Naive thymus-derived CD4-positive, alpha-beta T cell (primary cell): ENCODE data around the gene SOCS1. TPM values are rescaled to one million over a fixed set of nuclear protein-coding genes. Genes with fewer than 3 reads are reported as not detected.
A peak's percentile ranks its signal among the peaks of the same experiment; 100 is the strongest.

Experiments
- ATAC-seq: fragments of 150-1000 bp; cut with Tn5 transposase; 2 replicates; pipeline ENCODE4 v1.10.0; 2021; ENCODE audit warnings: mild to moderate bottlenecking, moderate library complexity
- CTCF ChIA-PET: fragments of 350-600 bp; sonication (Branson Sonifier 250); formaldehyde crosslinking; loops from one replicate; lab custom pipeline; 2021; ENCODE audit warnings: antibody characterized with exemption; lab: Charles Lee
- POLR2A ChIA-PET: fragments of 350-600 bp; sonication (Branson Sonifier 250); formaldehyde crosslinking; loops from one replicate; lab custom pipeline; 2021; ENCODE audit warnings: antibody characterized with exemption, inconsistent platforms; lab: Charles Lee
- DNase-seq, 9 donors: peaks; one replicate each; pipeline versions ENCODE4 v3.0.0 to v3.0.0-alpha.2; 2020 to 2022; ENCODE audit warnings: mixed read lengths in 1 of 9
- H3K27ac ChIP-seq: one replicate; pipeline ENCODE4 v1.7.0; 2013; ENCODE audit warnings: mild to moderate bottlenecking, low read depth, low read length, moderate library complexity
- H3K27me3 ChIP-seq, 2 donors: one replicate each; pipeline ENCODE4 v1.7.0; 2013; ENCODE audit warnings: low read length in 2 of 2, mild to moderate bottlenecking in 2 of 2, moderate library complexity in 2 of 2; ENCODE audit not compliant: control insufficient read depth in 2 of 2, insufficient read depth in 2 of 2
- H3K36me3 ChIP-seq, 3 experiments: 1 replicate in 2 of 3; 2 replicates in 1 of 3; pipeline ENCODE4 v1.7.0; 2013; ENCODE audit warnings: low read length in 3 of 3, mild to moderate bottlenecking in 3 of 3, moderate library complexity in 1 of 3; ENCODE audit not compliant: insufficient read depth in 3 of 3, control insufficient read depth in 2 of 3
- H3K4me1 ChIP-seq, 2 donors: one replicate each; pipeline ENCODE4 v1.7.0; 2013; ENCODE audit warnings: low read length in 2 of 2, mild to moderate bottlenecking in 2 of 2, moderate library complexity in 1 of 2; ENCODE audit not compliant: control insufficient read depth in 2 of 2, insufficient read depth in 2 of 2
- H3K4me3 ChIP-seq: 2 replicates; pipeline ENCODE4 v1.7.0; 2013; ENCODE audit warnings: mild to moderate bottlenecking, low read length
- H3K9me3 ChIP-seq, 3 experiments: 1 replicate in 2 of 3; 2 replicates in 1 of 3; pipeline ENCODE4 v1.7.0; 2013; ENCODE audit warnings: low read length in 3 of 3; ENCODE audit not compliant: control insufficient read depth in 2 of 3
- H3K27ac Mint-ChIP-seq, 9 donors: one replicate each; pipeline ENCODE4 v1.8.0; 2020 to 2022; ENCODE audit warnings: mixed read lengths in 9 of 9, mild to moderate bottlenecking in 8 of 9, moderate library complexity in 5 of 9, inconsistent platforms in 2 of 9
- H3K27me3 Mint-ChIP-seq, 5 donors: one replicate each; pipeline ENCODE4 v1.8.0; 2021 to 2022; ENCODE audit warnings: mixed read lengths in 5 of 5, mild to moderate bottlenecking in 1 of 5
- H3K36me3 Mint-ChIP-seq, 5 donors: one replicate each; pipeline ENCODE4 v1.8.0; 2020 to 2022; ENCODE audit warnings: mixed read lengths in 5 of 5, mild to moderate bottlenecking in 3 of 5, inconsistent platforms in 1 of 5
- H3K4me1 Mint-ChIP-seq, 7 donors: one replicate each; pipeline ENCODE4 v1.8.0; 2020 to 2022; ENCODE audit warnings: mixed read lengths in 7 of 7, mild to moderate bottlenecking in 3 of 7, inconsistent platforms in 1 of 7
- H3K4me3 Mint-ChIP-seq, 10 donors: one replicate each; pipeline ENCODE4 v1.8.0; 2020 to 2022; ENCODE audit warnings: mild to moderate bottlenecking in 10 of 10, mixed read lengths in 10 of 10, moderate library complexity in 6 of 10, inconsistent platforms in 2 of 10
- H3K9me3 Mint-ChIP-seq, 11 donors: one replicate each; pipeline ENCODE4 v1.8.0; 2020 to 2022; ENCODE audit warnings: mixed read lengths in 11 of 11, mild to moderate bottlenecking in 4 of 11, inconsistent platforms in 1 of 11, moderate library complexity in 1 of 11
- intact Hi-C, 2 donors: fragments of 100-400 bp; cut with micrococcal nuclease; formaldehyde crosslinking; loops; one replicate each; pipeline ENCODE4 v1.15.1; 2023
- polyA plus RNA-seq, 2 donors: library from polyadenylated mRNA; unstranded; fragments of 300-500 nt; fragmentation: Illumina TruSeq; gene quantifications; one replicate each; pipeline ENCODE4 v1.2.3, GENCODE V29; 2021
- total RNA-seq, 6 experiments: library from RNA in 5 of 6; stranded (reverse) in 5 of 6; gene quantifications; 1 replicate in 5 of 6; 2 replicates in 1 of 6; pipeline ENCODE4 v1.2.3 and lab custom pipeline; 2021 to 2026

Gene SOCS1
- total and polyA plus RNA-seq, 7 experiments from 2014 or later, result 12.8 to 191 (median 16.1) TPM

DNA sequence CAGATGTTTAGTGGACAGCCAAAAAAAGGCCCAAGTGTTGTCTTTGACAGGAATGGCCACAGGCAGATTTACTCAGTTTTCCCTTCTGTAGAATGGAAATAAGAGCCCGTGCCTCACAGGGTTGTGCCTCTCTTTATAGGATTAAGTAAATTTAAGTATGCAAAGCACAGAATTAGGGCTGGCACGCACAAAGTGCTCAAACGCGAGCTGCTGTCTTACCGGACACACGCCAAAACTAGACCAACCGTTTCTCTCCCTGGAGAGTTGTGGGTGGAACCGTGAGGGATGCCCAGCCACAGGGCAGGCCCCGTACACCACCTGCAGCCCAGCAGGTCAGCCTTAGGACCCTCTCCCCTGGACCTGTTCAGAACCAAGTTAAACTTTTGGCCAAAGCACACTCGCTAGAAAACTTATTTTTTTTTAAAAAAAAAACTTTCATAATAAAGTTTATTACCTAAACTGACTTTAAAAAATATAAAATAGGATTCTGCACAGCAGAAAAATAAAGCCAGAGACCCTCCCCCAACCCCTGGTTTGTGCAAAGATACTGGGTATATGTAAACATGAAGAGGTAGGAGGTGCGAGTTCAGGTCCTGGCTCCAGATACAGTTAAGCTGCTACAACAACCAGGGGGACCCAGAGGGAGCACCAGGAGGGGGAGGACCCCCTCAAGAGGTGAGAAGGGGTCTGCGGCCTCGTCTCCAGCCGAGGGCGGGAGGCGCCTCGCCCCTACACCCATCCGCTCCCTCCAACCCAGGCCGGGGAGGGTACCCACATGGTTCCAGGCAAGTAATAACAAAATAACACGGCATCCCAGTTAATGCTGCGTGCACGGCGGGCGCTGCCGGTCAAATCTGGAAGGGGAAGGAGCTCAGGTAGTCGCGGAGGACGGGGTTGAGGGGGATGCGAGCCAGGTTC, 1.8 kb downstream of the SOCS1 start:
- H3K27me3 ChIP-seq, result no peaks in the 10 kb centered on the region
- H3K9me3 Mint-ChIP-seq, result peaks cover 0 to 2% (median 0%) of the 10 kb centered on the region in 11 donors
- H3K4me3 ChIP-seq, result peak overlapping the region; percentile 85
- peaks cover 0 to 42% (median 4%) of the 10 kb centered on the region in 5 donors for H3K36me3 Mint-ChIP-seq
- H3K4me1 ChIP-seq, result peaks cover 48 to 52% of the 10 kb centered on the region in 2 donors
- ATAC-seq (no peak), DNase-seq (peak in 1 of 9 donors; percentile 23)
- ChIA-PET POLR2A (interaction anchor here (0.6 to 8.2 kb wide), 22 partner anchors 10 to 543 kb away, joined by 3 to 244 read pairs (median 6); partner anchors contain the start of gene CLEC16A), CTCF (interaction anchor here (0.7 to 6.0 kb wide), 15 partner anchors 9 to 312 kb away, joined by 3 to 31 read pairs (median 3); partner anchors contain the start of gene DEXI)
- H3K4me3 Mint-ChIP-seq, result peak overlapping the region; percentile 68 to 94 (median 88)
- peaks cover 0 to 8% (median 6%) of the 10 kb centered on the region in 3 experiments for H3K36me3 ChIP-seq
- H3K4me1 Mint-ChIP-seq, result peaks cover 24 to 59% (median 54%) of the 10 kb centered on the region in 7 donors
- no peaks in the 10 kb centered on the region for H3K27me3 Mint-ChIP-seq
- H3K9me3 ChIP-seq, result no peaks in the 10 kb centered on the region
- H3K27ac Mint-ChIP-seq, result peak overlapping the region; percentile 60 to 95 (median 81)
- intact Hi-C loops, result loop anchor here (2.0 to 10.0 kb wide), 6 partner anchors 159 to 831 kb away; partner anchors contain the start of genes LITAF (in 1 of the 2) and NUBP1 (in 1 of the 2)
- peak overlapping the region; percentile 97 for H3K27ac ChIP-seq

- CTCF ChIA-PET, result interaction anchor here (1.0 to 6.0 kb wide), 9 partner anchors 17 to 290 kb away, joined by 3 to 31 read pairs (median 7); no protein-coding TSS in a partner anchor
These were observed 2.7 kb downstream of the SOCS1 start for GRCh38 chr16:11253009-11253994.

GRCh38 chr16:11252482-11252931, 3.5 kb downstream of the SOCS1 start:
- H3K4me1 Mint-ChIP-seq, result peaks cover 24 to 53% (median 38%) of the 10 kb centered on the region in 7 donors
- intact Hi-C loops, result loop anchor here (1.0 to 10.0 kb wide), 9 partner anchors 19 to 832 kb away; partner anchors contain the start of genes LITAF (in 1 of the 2) and NUBP1 (in 1 of the 2)
- H3K27ac ChIP-seq, result peak overlapping the region; percentile 48
- DNase-seq (no peak), ATAC-seq (no peak)
- ChIA-PET POLR2A (interaction anchor here (1.0 to 8.2 kb wide), 5 partner anchors 15 to 308 kb away, joined by 3 to 244 read pairs (median 4); partner anchors contain the start of gene CLEC16A), CTCF (interaction anchor here (1.0 to 1.5 kb wide), 3 partner anchors 19 to 119 kb away, joined by 3 to 5 read pairs (median 3); no protein-coding TSS in a partner anchor)
- no peaks in the 10 kb centered on the region for H3K9me3 ChIP-seq
- H3K36me3 Mint-ChIP-seq, result peaks cover 0 to 53% (median 5%) of the 10 kb centered on the region in 5 donors
- peak overlapping the region; percentile 85 for H3K4me3 ChIP-seq
- peaks cover 33 to 41% of the 10 kb centered on the region in 2 donors for H3K4me1 ChIP-seq
- peak overlapping the region; percentile 68 to 94 (median 88) for H3K4me3 Mint-ChIP-seq
- H3K36me3 ChIP-seq, result peaks cover 0 to 8% (median 6%) of the 10 kb centered on the region in 3 experiments
- peak overlapping the region; percentile 86 to 96 (median 92) for H3K27ac Mint-ChIP-seq
- H3K27me3 Mint-ChIP-seq, result no peaks in the 10 kb centered on the region
- H3K27me3 ChIP-seq, result no peaks in the 10 kb centered on the region
- H3K9me3 Mint-ChIP-seq, result peaks cover 0 to 2% (median 0%) of the 10 kb centered on the region in 11 donors

More at GRCh38 chr16:11253009-11253994, 2.7 kb downstream of the SOCS1 start:
- POLR2A ChIA-PET, result interaction anchor here (0.6 to 8.2 kb wide), 10 partner anchors 11 to 309 kb away, joined by 3 to 244 read pairs (median 4); partner anchors contain the start of gene CLEC16A
- peaks cover 24 to 52% (median 46%) of the 10 kb centered on the region in 7 donors for H3K4me1 Mint-ChIP-seq
- H3K27ac ChIP-seq, result peak overlapping the region; percentile 48
- H3K4me1 ChIP-seq, result peaks cover 40 to 49% of the 10 kb centered on the region in 2 donors
- H3K9me3 Mint-ChIP-seq, result peaks cover 0 to 2% (median 0%) of the 10 kb centered on the region in 11 donors
- H3K36me3 Mint-ChIP-seq, result peaks cover 0 to 47% (median 5%) of the 10 kb centered on the region in 5 donors
- no peaks in the 10 kb centered on the region for H3K9me3 ChIP-seq
- DNase-seq, result peak in 3 of 9 donors; percentile 17 to 61 (median 60)
- H3K27me3 Mint-ChIP-seq, result no peaks in the 10 kb centered on the region
- no peak for ATAC-seq
- no peaks in the 10 kb centered on the region for H3K27me3 ChIP-seq
- H3K36me3 ChIP-seq, result peaks cover 0 to 8% (median 6%) of the 10 kb centered on the region in 3 experiments
- intact Hi-C loops, result loop anchor here (2.0 to 10.0 kb wide), 6 partner anchors 159 to 831 kb away; partner anchors contain the start of genes LITAF (in 1 of the 2) and NUBP1 (in 1 of the 2)
- peak overlapping the region; percentile 68 to 94 (median 88) for H3K4me3 Mint-ChIP-seq
- peak overlapping the region; percentile 85 for H3K4me3 ChIP-seq
- H3K27ac Mint-ChIP-seq, result peak overlapping the region; percentile 43 to 95 (median 81)

DNA sequence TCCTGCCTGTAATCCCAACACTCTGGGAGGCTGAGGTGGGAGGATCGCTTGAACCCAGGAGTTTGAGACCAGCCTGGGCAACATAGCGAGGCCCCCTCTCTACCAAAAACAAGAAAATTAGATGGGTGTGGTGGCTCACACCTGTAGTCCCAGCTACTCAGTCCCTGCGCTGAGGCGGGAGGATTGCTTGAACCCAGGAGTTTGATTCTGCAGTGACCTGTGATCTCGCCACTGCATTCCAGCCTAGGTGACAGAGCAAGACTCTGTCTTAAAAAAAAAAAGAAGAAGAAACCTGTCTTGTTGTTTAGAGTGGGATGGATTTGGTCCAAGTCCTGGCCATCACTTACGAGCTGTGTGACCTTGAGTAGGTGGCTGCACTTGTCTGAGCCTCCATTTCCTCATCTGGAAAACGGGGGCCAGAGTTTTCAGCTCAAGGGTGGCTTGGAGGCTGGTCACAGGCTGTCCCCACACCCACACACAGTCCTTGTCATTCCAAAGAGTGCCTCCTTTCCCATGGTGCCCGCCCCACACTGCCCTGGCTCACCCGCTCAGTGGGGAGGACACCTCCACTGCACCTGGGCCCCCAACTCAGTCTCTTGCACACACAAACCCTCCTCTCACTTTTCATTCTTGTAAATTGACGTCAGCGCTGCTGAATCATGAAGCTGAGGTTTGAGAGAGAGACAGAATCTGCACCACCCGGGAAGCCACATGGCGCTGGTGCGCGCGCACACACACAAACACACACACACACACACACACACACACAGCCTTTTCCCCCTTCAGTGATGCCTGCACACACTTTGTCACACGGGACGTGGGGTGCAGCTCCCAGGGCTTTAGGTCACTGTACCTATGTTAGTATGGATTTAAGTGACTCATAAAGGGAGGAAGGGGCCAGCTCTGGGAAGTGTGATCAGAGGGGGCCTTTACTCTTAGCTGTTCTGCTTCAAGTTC, 4.2 kb downstream of the SOCS1 start:
- Mint-ChIP-seq H3K36me3 (peaks cover 0 to 55% (median 5%) of the 10 kb centered on the region in 5 donors), H3K9me3 (peaks cover 0 to 2% (median 0%) of the 10 kb centered on the region in 11 donors), H3K27me3 (no peaks in the 10 kb centered on the region), H3K27ac (peak overlapping the region; percentile 86 to 96 (median 92)), H3K4me3 (peak overlapping the region; percentile 68 to 94 (median 82)), H3K4me1 (peaks cover 18 to 51% (median 31%) of the 10 kb centered on the region in 7 donors)
- Histone ChIP-seq H3K27me3 (no peaks in the 10 kb centered on the region), H3K4me3 (peak overlapping the region; percentile 85), H3K36me3 (peaks cover 0 to 8% (median 6%) of the 10 kb centered on the region in 3 experiments), H3K4me1 (peaks cover 26 to 34% of the 10 kb centered on the region in 2 donors), H3K27ac (peak overlapping the region; percentile 46), H3K9me3 (no peaks in the 10 kb centered on the region)
- CTCF ChIA-PET, result interaction anchor here (0.6 to 1.5 kb wide), 6 partner anchors 12 to 395 kb away, joined by 3 to 5 read pairs (median 4); no protein-coding TSS in a partner anchor
- ATAC-seq (peak; percentile 50), DNase-seq (peak; percentile 52 to 82 (median 74))
- POLR2A ChIA-PET, result interaction anchor here (0.6 to 8.2 kb wide), 9 partner anchors 11 to 307 kb away, joined by 3 to 244 read pairs (median 4); partner anchors contain the start of gene CLEC16A
- intact Hi-C loops, result loop anchor here (1.0 to 10.0 kb wide), 9 partner anchors 19 to 833 kb away; partner anchors contain the start of genes LITAF (in 1 of the 2) and NUBP1 (in 1 of the 2)
